Spleen (tissue), 11 donors: Measurements from ENCODE around the gene DCP1A. TPM values are rescaled to one million over a fixed set of nuclear protein-coding genes. Genes with fewer than 3 reads are reported as not detected.

ENCODE experiments used
- DNase-seq: peaks from one replicate; pipeline ENCODE4 v3.0.0-alpha.2; 2020
- H3K27ac ChIP-seq, 8 donors: fragments of 200-600 bp; sonication (generic) in 7 of 8; 1 replicate in 4 of 8; 2 replicates in 4 of 8; pipeline versions ENCODE4 v1.5.0 to v1.8.0; 2016 to 2021; ENCODE audit warnings: inconsistent platforms in 4 of 8, mild to moderate bottlenecking in 4 of 8, moderate library complexity in 1 of 8
- H3K27me3 ChIP-seq, 7 donors: fragments of 200-600 bp; sonication (generic) in 6 of 7; replicated peaks in 1 of 7; 1 replicate in 4 of 7; 2 replicates in 3 of 7; pipeline versions ENCODE4 v1.5.0 to v1.8.0; 2016 to 2021; ENCODE audit warnings: inconsistent platforms in 3 of 7, mild to moderate bottlenecking in 1 of 7
- H3K36me3 ChIP-seq, 6 donors: fragments of 200-600 bp; sonication (generic) in 5 of 6; 1 replicate in 4 of 6; 2 replicates in 2 of 6; pipeline versions ENCODE4 v1.5.0 to v1.8.0; 2016 to 2021; ENCODE audit warnings: inconsistent platforms in 2 of 6
- H3K4me1 ChIP-seq, 6 donors: fragments of 200-600 bp; sonication (generic) in 5 of 6; 1 replicate in 3 of 6; 2 replicates in 3 of 6; pipeline versions ENCODE4 v1.5.0 to v1.8.0; 2016 to 2021; ENCODE audit warnings: inconsistent platforms in 3 of 6
- H3K4me3 ChIP-seq, 8 donors: fragments of 200-600 bp; sonication (generic) in 7 of 8; 1 replicate in 4 of 8; 2 replicates in 4 of 8; pipeline versions ENCODE4 v1.5.0 to v1.8.0; 2016 to 2021; ENCODE audit warnings: inconsistent platforms in 4 of 8, mild to moderate bottlenecking in 4 of 8, moderate library complexity in 2 of 8
- H3K9me3 ChIP-seq, 8 donors: fragments of 200-600 bp; sonication (generic) in 7 of 8; 1 replicate in 4 of 8; 2 replicates in 4 of 8; pipeline versions ENCODE4 v1.5.0 to v1.8.0; 2016 to 2021; ENCODE audit warnings: inconsistent platforms in 4 of 8
- CTCF ChIP-seq, 11 experiments: fragments of 200-600 bp in 7 of 11; fragments of 450-650 bp in 4 of 11; sonication (generic) in 4 of 11; IDR thresholded peaks in 8 of 11; conservative IDR thresholded peaks in 3 of 11; 1 replicate in 7 of 11; 2 replicates in 4 of 11; pipeline versions ENCODE4 v1.4.0 to v1.8.0; 2016 to 2021; ENCODE audit warnings: antibody characterized with exemption in 11 of 11, inconsistent platforms in 4 of 11, mild to moderate bottlenecking in 1 of 11
- POLR2A ChIP-seq, 3 donors: fragments of 450-650 bp; IDR thresholded peaks; one replicate each; pipeline ENCODE4 v1.5.1; 2017; ENCODE audit warnings: antibody characterized with exemption in 3 of 3, mild to moderate bottlenecking in 1 of 3
- POLR2AphosphoS5 ChIP-seq, 3 donors: sonication (generic); formaldehyde crosslinking; IDR thresholded peaks; one replicate each; pipeline ENCODE4 v1.5.1; 2017; ENCODE audit warnings: antibody characterized with exemption in 3 of 3
- WGBS, 5 donors: extraction: QIAGEN DNeasy Blood & Tissue Kit in 3 of 5; methylation state at CpG; one replicate each; pipeline versions ENCODE4 v1.1.5 to v1.1.7; 2013 to 2018; 5-methylcytosine and 5-hydroxymethylcytosine counted together
- intact Hi-C: fragments of 100-400 bp; cut with DNase I; formaldehyde crosslinking; loops from one replicate; pipeline ENCODE4 v1.15.0; 2023; ENCODE audit warnings: low total_unique reads
- polyA plus RNA-seq, 3 donors: library from polyadenylated mRNA; stranded (reverse); fragments of 200-250 nt; gene quantifications; one replicate each; pipeline ENCODE4 v1.2.1, GENCODE V29; 2013
- total RNA-seq, 7 donors: library from RNA; depleted of rRNA in 3 of 7; stranded (reverse); fragments of >200 nt in 3 of 7; fragmentation: NEBNext Ultra II Directional in 4 of 7; extraction: Animal tissue kit (Norgen Biotek cat#: 25700) in 4 of 7; gene quantifications; one replicate each; pipeline versions ENCODE4 v1.1.0 to v1.2.1, GENCODE V29; 2016 to 2021
- donor health status: healthy with polysubstance abuse.
- donor health status: DM: no; HTN: no; CAD: no; lungs with moderate emphysema.
- donor health status: DM: no; HTN: no; CAD: no.
- donor health status: Bipolar disorder and iron deficiency.
- donor health status: healthy.
- donor health status: DM: no; HTN: no; CAD: no.
- donor health status: DM: yes; HTN: yes; CAD: no.

The DCP1A gene
- total and polyA plus RNA-seq, 10 donors, result 4.0 to 28.1 (median 23.3) TPM

- DNase-seq, result no peak
- Histone ChIP-seq H3K27ac (peak overlapping the region in 1 of 8 donors; percentile 1), H3K4me1 (peaks cover 0 to 46% (median 11%) of the 10 kb centered on the region in 6 donors), H3K4me3 (no peak overlapping the region), H3K27me3 (no peaks in the 10 kb centered on the region), H3K36me3 (peaks cover 0 to 79% (median 31%) of the 10 kb centered on the region in 6 donors), H3K9me3 (no peaks in the 10 kb centered on the region)
- TF ChIP-seq POLR2AphosphoS5 (IDR thresholded peaks at IDR 0.05), result no peak
- TF ChIP-seq CTCF (IDR thresholded peaks at IDR 0.05 in 8 of 11, conservative IDR thresholded peaks at IDR 0.05 in 3 of 11), result no peak
- TF ChIP-seq POLR2A (IDR thresholded peaks at IDR 0.05), result no peak
- intact Hi-C loops, result no loop called here
- 82 to 92% (median 88%) methylated on average over 5 of the region's 5 CpGs for WGBS, 5 donors
Measured at GRCh38 chr3:53320697-53321096, 26.6 kb downstream of the DCP1A start.

- TF ChIP-seq CTCF (IDR thresholded peaks at IDR 0.05 in 8 of 11, conservative IDR thresholded peaks at IDR 0.05 in 3 of 11) (no peak), POLR2A (IDR thresholded peaks at IDR 0.05) (no peak), POLR2AphosphoS5 (IDR thresholded peaks at IDR 0.05) (no peak)
- Histone ChIP-seq H3K36me3 (peaks cover 0 to 85% (median 31%) of the 10 kb centered on the region in 6 donors), H3K27ac (no peak overlapping the region), H3K9me3 (no peaks in the 10 kb centered on the region), H3K4me1 (peaks cover 0 to 25% (median 7%) of the 10 kb centered on the region in 6 donors), H3K27me3 (no peaks in the 10 kb centered on the region), H3K4me3 (no peak overlapping the region)
- intact Hi-C loops, result no loop called here
- WGBS, 5 donors, result 86 to 92% (median 88%) methylated on average over 3 of the region's 3 CpGs
- DNase-seq, result no peak
Measured at GRCh38 chr3:53318522-53318921, 28.8 kb downstream of the DCP1A start.

- Histone ChIP-seq H3K27ac (no peak overlapping the region), H3K27me3 (no peaks in the 10 kb centered on the region), H3K4me3 (no peak overlapping the region), H3K4me1 (peaks cover 0 to 6% (median 0%) of the 10 kb centered on the region in 6 donors), H3K9me3 (no peaks in the 10 kb centered on the region), H3K36me3 (peaks cover 0 to 94% (median 57%) of the 10 kb centered on the region in 6 donors)
- no peak for DNase-seq
- 79 to 91% (median 85%) methylated on average over 1 of the region's 1 CpG for WGBS, 5 donors
- intact Hi-C loops, result no loop called here
- TF ChIP-seq CTCF (IDR thresholded peaks at IDR 0.05 in 8 of 11, conservative IDR thresholded peaks at IDR 0.05 in 3 of 11), result no peak
- no peak for TF ChIP-seq POLR2AphosphoS5 (IDR thresholded peaks at IDR 0.05)
- TF ChIP-seq POLR2A (IDR thresholded peaks at IDR 0.05), result no peak
Measured at GRCh38 chr3:53312832-53313231, 34.5 kb downstream of the DCP1A start.

- Histone ChIP-seq H3K27me3 (no peaks in the 10 kb centered on the region), H3K9me3 (no peaks in the 10 kb centered on the region), H3K4me1 (peaks cover 0 to 6% (median 0%) of the 10 kb centered on the region in 6 donors), H3K36me3 (peaks cover 0 to 94% (median 48%) of the 10 kb centered on the region in 6 donors), H3K27ac (no peak overlapping the region), H3K4me3 (no peak overlapping the region)
- no peak for DNase-seq
- WGBS, 5 donors, result 88 to 93% (median 90%) methylated on average over 3 of the region's 3 CpGs
- TF ChIP-seq POLR2AphosphoS5 (IDR thresholded peaks at IDR 0.05) (no peak), POLR2A (IDR thresholded peaks at IDR 0.05) (no peak), CTCF (IDR thresholded peaks at IDR 0.05 in 8 of 11, conservative IDR thresholded peaks at IDR 0.05 in 3 of 11) (no peak)
- intact Hi-C loops, result no loop called here
Measured at GRCh38 chr3:53311882-53312281, 35.5 kb downstream of the DCP1A start.
